Kidney (tissue), 14 donors: ENCODE measurements around the gene PIK3R3. TPM values are rescaled to one million over a fixed set of nuclear protein-coding genes. Genes with fewer than 3 reads are reported as not detected.
"Not testable (repeated sequence)": the region's sequence is repeated elsewhere in the genome, so short reads cannot be mapped to it uniquely, and the experiment has no call there.

Experiments used
- DNase-seq, 5 donors: peaks; one replicate each; pipeline ENCODE4 v3.0.0-alpha.2; 2013 to 2020
- FAIRE-seq: peaks from 2 replicates; lab custom pipeline; 2012; peaks lifted over from hg19 to GRCh38; lab: Jason Lieb, UNC
- H3K27ac ChIP-seq, 2 donors: one replicate each; pipeline ENCODE4 v1.7.0; 2013; ENCODE audit warnings: low read depth in 2 of 2, low read length in 2 of 2, inconsistent platforms in 1 of 2
- H3K27me3 ChIP-seq: one replicate; pipeline ENCODE4 v1.7.1; 2013; ENCODE audit warnings: low read length, inconsistent platforms; ENCODE audit not compliant: control insufficient read depth, insufficient read depth
- H3K36me3 ChIP-seq, 3 donors: one replicate each; pipeline versions ENCODE4 v1.7.0 to v1.7.1; 2013; ENCODE audit warnings: low read length in 3 of 3, control low read depth in 1 of 3, inconsistent platforms in 1 of 3; ENCODE audit not compliant: insufficient read depth in 3 of 3, control insufficient read depth in 2 of 3
- H3K4me1 ChIP-seq, 3 donors: one replicate each; pipeline versions ENCODE4 v1.7.0 to v1.7.1; 2013; ENCODE audit warnings: low read length in 3 of 3, inconsistent platforms in 1 of 3, low read depth in 1 of 3; ENCODE audit not compliant: control insufficient read depth in 2 of 3, insufficient read depth in 2 of 3
- H3K4me3 ChIP-seq, 3 donors: one replicate each; pipeline versions ENCODE4 v1.7.0 to v1.8.1; 2013; ENCODE audit warnings: low read length in 3 of 3, control low read depth in 1 of 3, inconsistent platforms in 1 of 3
- H3K9ac ChIP-seq, 3 donors: one replicate each; pipeline versions ENCODE4 v1.7.0 to v1.7.1; 2013; ENCODE audit warnings: low read length in 3 of 3, control low read depth in 1 of 3, inconsistent platforms in 1 of 3
- H3K9me3 ChIP-seq, 3 donors: one replicate each; pipeline versions ENCODE4 v1.7.0 to v1.7.1; 2013; ENCODE audit warnings: low read length in 3 of 3, control low read depth in 1 of 3, inconsistent platforms in 1 of 3; ENCODE audit not compliant: control insufficient read depth in 2 of 3, insufficient read depth in 1 of 3
- intact Hi-C: fragments of 100-400 bp; cut with DNase I; formaldehyde crosslinking; loops from one replicate; pipeline ENCODE4 v1.11.1; 2022
- polyA plus RNA-seq: library from polyadenylated mRNA; stranded (reverse); fragments of 350-450 nt; fragmentation: Illumina TruSeq; extraction: RNeasy Lipid Tissue Mini Kit (QIAGEN cat#74804); gene quantifications from one replicate; pipeline ENCODE4 v1.2.3, GENCODE V29; 2014; ENCODE audit warnings: low read depth, low replicate concordance; ENCODE audit not compliant: insufficient read depth
- total RNA-seq: library from RNA; stranded (reverse); fragmentation: NEBNext Ultra II Directional; extraction: Animal tissue kit (Norgen Biotek cat#: 25700); gene quantifications from one replicate; pipeline ENCODE4 v1.2.1, GENCODE V29; 2021
- TF ChIP-seq, protein P1 (sequence below): IDR thresholded peaks from 3 replicates; pipeline ENCODE4 v1.5.1; 2012; ENCODE audit warnings: mild to moderate bottlenecking, moderate library complexity, borderline replicate concordance; ENCODE audit not compliant: insufficient read depth; ENCODE audit errors: extremely low read depth
- donor health status: control.
- donor health status: control.
- donor health status: control.
- donor health status: control.
- donor health status: control.
- donor health status: DM: yes; HTN: yes; CAD: no.
- donor health status: Normal renal cell carcinoma (clear cell type).

PIK3R3 gene
- total and polyA plus RNA-seq, 2 donors from 2014 or later = 9.7 to 44.2 TPM

DNA sequence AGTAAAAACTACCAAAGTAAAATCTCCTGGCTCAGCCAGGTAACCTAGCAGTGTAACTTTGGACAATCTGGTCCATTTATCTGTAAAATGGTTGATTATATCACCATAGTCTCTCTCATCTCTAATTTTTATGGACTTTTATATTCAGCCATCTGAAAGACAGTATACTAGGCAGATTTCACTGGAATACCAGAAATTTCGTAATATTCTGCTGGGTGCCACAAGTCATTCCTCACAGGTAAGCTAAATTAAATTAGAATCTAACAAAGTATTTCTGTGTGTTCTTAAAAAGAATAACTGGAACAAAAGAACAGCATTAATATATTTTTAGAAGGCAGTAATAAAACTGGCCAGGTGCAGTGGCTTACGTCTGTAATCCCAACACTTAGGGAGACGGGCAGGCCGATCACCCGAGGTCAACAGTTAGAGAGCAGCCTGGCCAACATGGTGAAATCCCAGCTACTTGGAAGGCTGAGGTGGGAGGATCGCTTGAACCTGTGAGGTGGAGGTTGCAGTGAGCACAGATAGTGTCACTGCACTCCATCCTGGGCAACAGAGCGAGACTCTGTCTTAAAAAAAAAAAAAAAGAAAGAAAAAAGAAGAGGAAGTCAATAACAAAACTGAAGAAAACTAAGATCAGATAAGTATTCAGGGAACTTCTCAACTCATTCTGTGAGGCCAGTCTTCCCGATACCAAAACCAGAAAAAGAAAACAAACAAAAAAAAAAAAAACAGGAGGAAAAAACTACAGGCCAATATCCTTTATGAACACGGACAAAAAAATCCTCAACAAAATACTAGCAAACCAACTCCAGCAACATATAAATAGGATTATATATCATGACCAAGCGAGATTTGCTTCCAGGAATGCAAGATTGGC lies 35.9 kb downstream of the PIK3R3 start:
- DNase-seq (no peak), FAIRE-seq (no peak)
- Histone ChIP-seq H3K36me3 (peaks cover 0 to 2% (median 0%) of the 10 kb centered on the region in 3 donors), H3K27ac (no peak overlapping the region), H3K9ac (no peak overlapping the region), H3K27me3 (no peaks in the 10 kb centered on the region), H3K4me1 (peaks cover 0 to 2% (median 0%) of the 10 kb centered on the region in 3 donors), H3K4me3 (no peak overlapping the region), H3K9me3 (no peaks in the 10 kb centered on the region)
- intact Hi-C loops = no loop called here
- TF ChIP-seq, protein P1, sequence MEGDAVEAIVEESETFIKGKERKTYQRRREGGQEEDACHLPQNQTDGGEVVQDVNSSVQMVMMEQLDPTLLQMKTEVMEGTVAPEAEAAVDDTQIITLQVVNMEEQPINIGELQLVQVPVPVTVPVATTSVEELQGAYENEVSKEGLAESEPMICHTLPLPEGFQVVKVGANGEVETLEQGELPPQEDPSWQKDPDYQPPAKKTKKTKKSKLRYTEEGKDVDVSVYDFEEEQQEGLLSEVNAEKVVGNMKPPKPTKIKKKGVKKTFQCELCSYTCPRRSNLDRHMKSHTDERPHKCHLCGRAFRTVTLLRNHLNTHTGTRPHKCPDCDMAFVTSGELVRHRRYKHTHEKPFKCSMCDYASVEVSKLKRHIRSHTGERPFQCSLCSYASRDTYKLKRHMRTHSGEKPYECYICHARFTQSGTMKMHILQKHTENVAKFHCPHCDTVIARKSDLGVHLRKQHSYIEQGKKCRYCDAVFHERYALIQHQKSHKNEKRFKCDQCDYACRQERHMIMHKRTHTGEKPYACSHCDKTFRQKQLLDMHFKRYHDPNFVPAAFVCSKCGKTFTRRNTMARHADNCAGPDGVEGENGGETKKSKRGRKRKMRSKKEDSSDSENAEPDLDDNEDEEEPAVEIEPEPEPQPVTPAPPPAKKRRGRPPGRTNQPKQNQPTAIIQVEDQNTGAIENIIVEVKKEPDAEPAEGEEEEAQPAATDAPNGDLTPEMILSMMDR = no peak

DNA sequence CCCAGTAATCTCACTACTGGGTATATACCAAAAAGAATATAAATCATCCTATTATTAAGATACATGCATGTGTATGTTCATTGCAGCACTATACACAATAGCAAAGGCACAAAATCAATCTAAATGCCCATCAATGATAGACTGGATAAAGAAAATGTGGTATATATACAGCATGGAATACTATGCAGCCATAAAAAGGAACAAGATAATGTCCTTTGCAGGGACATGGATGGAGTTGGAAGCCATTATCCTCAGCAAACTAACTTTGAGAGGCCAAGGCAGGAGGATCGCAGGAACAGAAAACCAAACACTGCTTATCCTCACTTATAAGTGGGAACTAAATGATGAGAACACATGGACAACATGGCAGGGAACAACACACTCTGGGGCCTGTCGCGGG lies 37.3 kb downstream of the PIK3R3 start:
- H3K9me3 ChIP-seq, H3K4me1 ChIP-seq, H3K36me3 ChIP-seq, DNase-seq, H3K9ac ChIP-seq, FAIRE-seq, H3K4me3 ChIP-seq, H3K27me3 ChIP-seq, intact Hi-C loops, H3K27ac ChIP-seq: not testable (repeated sequence)

DNA sequence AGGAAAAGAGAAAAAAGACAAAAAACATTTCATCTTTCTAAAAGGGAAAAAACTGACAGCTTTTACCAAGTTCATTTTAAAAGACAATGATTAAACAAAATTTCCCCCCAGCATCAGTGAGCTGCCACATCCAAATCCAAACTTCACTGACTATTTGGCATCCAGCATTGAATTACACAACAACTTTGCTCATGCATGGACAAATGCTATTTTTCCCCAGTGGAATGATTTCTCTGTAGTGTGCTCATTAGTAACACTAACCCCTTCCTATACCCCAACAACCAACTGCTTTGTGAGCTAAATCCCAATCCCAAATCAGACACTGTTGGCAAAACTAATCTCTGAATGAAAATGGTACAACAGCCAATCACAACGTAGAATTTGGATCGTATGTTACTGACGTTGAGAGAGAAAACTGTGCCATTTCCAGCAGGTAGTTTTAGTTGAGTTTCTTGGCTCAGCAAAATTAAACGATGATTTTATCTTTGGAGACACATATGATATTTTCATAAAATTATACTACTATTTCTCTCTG lies 37.9 kb downstream of the PIK3R3 start:
- H3K9me3 ChIP-seq = no peaks in the 10 kb centered on the region
- FAIRE-seq (peak; percentile 92), DNase-seq (peak in 2 of 5 donors; percentile 15 to 16)
- no peak overlapping the region for H3K4me3 ChIP-seq
- peaks cover 0 to 2% (median 0%) of the 10 kb centered on the region in 3 donors for H3K4me1 ChIP-seq
- no peaks in the 10 kb centered on the region for H3K27me3 ChIP-seq
- TF ChIP-seq, protein P1 = no peak
- H3K36me3 ChIP-seq = peaks cover 0 to 2% (median 0%) of the 10 kb centered on the region in 3 donors
- no peak overlapping the region for H3K9ac ChIP-seq
- H3K27ac ChIP-seq = no peak overlapping the region
- intact Hi-C loops = no loop called here

DNA sequence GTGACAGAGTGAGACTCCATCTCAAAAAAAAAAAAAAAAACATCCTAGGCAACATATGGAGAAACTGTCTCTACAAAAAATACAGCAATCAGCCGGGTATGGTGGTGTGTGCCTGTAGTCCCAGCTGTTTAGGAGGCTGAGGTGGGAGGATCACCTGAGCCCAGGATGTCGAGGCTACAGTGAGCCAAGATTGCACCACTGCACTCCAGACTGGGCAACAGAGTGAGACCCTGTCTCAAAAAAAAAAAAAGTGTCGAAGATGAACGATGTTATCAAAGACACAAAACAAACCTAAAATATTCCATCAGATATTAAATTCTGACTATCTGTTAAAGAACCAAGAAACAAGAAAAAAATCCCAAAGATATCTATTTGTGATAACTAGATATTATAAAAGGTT lies 38.6 kb downstream of the PIK3R3 start:
- FAIRE-seq, intact Hi-C loops, DNase-seq, H3K4me3 ChIP-seq, H3K9me3 ChIP-seq, H3K27me3 ChIP-seq, H3K27ac ChIP-seq, H3K36me3 ChIP-seq, H3K4me1 ChIP-seq, H3K9ac ChIP-seq: not testable (repeated sequence)
